Neuronal stem cell (in vitro differentiated cells): ENCODE data around the gene ZFYVE9.

ENCODE experiments used
- DNase-seq: peaks from one replicate; pipeline ENCODE4 v3.0.0-alpha.2; 2013; ENCODE audit warnings: low spot score
- H2AFZ ChIP-seq: one replicate; pipeline ENCODE4 v1.6.1; 2013; ENCODE audit warnings: mild to moderate bottlenecking, low read length, inconsistent platforms
- H2AK5ac ChIP-seq: 2 replicates; pipeline ENCODE4 v1.6.1; 2013; ENCODE audit warnings: low read depth, mild to moderate bottlenecking, inconsistent platforms, low read length, moderate library complexity, mixed read lengths
- H2BK120ac ChIP-seq: 2 replicates; pipeline ENCODE4 v1.6.1; 2013; ENCODE audit warnings: low read depth, mild to moderate bottlenecking, inconsistent platforms, low read length, moderate library complexity, mixed read lengths
- H2BK12ac ChIP-seq: one replicate; pipeline ENCODE4 v1.6.1; 2013; ENCODE audit warnings: low read length, inconsistent platforms
- H2BK15ac ChIP-seq: 2 replicates; pipeline ENCODE4 v1.6.1; 2013; ENCODE audit warnings: mild to moderate bottlenecking, low read length, inconsistent platforms, mixed read lengths
- H2BK5ac ChIP-seq: one replicate; pipeline ENCODE4 v1.6.1; 2013; ENCODE audit warnings: inconsistent platforms, mild to moderate bottlenecking, low read length, moderate library complexity
- H3K14ac ChIP-seq: one replicate; pipeline ENCODE4 v1.6.1; 2013; ENCODE audit warnings: low read length, inconsistent platforms
- H3K18ac ChIP-seq: 2 replicates; pipeline ENCODE4 v1.6.1; 2013; ENCODE audit warnings: low read length, inconsistent platforms
- H3K23ac ChIP-seq: 2 replicates; pipeline ENCODE4 v1.6.1; 2013; ENCODE audit warnings: low read depth, mild to moderate bottlenecking, mixed read lengths, low read length, inconsistent platforms; ENCODE audit not compliant: poor library complexity
- H3K27ac ChIP-seq: replicated peaks from 3 replicates; pipeline ENCODE4 v1.5.1; 2013; ENCODE audit warnings: low read length, inconsistent platforms
- H3K27me3 ChIP-seq, 3 experiments: 2 replicates each; pipeline ENCODE4 v1.6.1; 2013; ENCODE audit warnings: low read length in 3 of 3, mild to moderate bottlenecking in 2 of 3, inconsistent platforms in 1 of 3, low read depth in 1 of 3, mixed read lengths in 1 of 3, moderate library complexity in 1 of 3; ENCODE audit not compliant: control insufficient read depth in 3 of 3, insufficient read depth in 3 of 3
- H3K36me3 ChIP-seq, 2 donors: replicated peaks in 1 of 2; 2 replicates each; pipeline ENCODE4 v1.6.1; 2013; ENCODE audit warnings: low read length in 2 of 2; ENCODE audit not compliant: control insufficient read depth in 2 of 2, insufficient read depth in 2 of 2
- H3K4ac ChIP-seq: 2 replicates; pipeline ENCODE4 v1.6.1; 2013; ENCODE audit warnings: inconsistent platforms, mild to moderate bottlenecking, low read length, moderate library complexity
- H3K4me1 ChIP-seq, 2 donors: 1 replicate in 1 of 2; 2 replicates in 1 of 2; pipeline ENCODE4 v1.6.1; 2013; ENCODE audit warnings: low read length in 2 of 2, low read depth in 1 of 2; ENCODE audit not compliant: control insufficient read depth in 2 of 2, insufficient read depth in 1 of 2
- H3K4me2 ChIP-seq: one replicate; pipeline ENCODE4 v1.6.1; 2013; ENCODE audit warnings: mild to moderate bottlenecking, low read length, inconsistent platforms; ENCODE audit not compliant: insufficient read depth, poor library complexity, severe bottlenecking
- H3K4me3 ChIP-seq, 2 donors: 2 replicates each; pipeline ENCODE4 v1.5.1; 2013; ENCODE audit warnings: low read length in 2 of 2, mild to moderate bottlenecking in 2 of 2, inconsistent platforms in 1 of 2, moderate library complexity in 1 of 2
- H3K79me1 ChIP-seq: one replicate; pipeline ENCODE4 v1.6.1; 2013; ENCODE audit warnings: low read depth, mild to moderate bottlenecking, inconsistent platforms, low read length, moderate library complexity
- H3K9ac ChIP-seq: one replicate; pipeline ENCODE4 v1.6.1; 2013; ENCODE audit warnings: mild to moderate bottlenecking, low read depth, low read length, inconsistent platforms; ENCODE audit not compliant: poor library complexity
- H3K9me3 ChIP-seq, 2 donors: replicated peaks in 1 of 2; 2 replicates each; pipeline versions ENCODE3 to v1.6.1; 2013; ENCODE audit warnings: low read length in 2 of 2, mild to moderate bottlenecking in 2 of 2, inconsistent platforms in 1 of 2, low read depth in 1 of 2, mixed read lengths in 1 of 2, moderate library complexity in 1 of 2; ENCODE audit not compliant: control insufficient read depth in 2 of 2, insufficient read depth in 1 of 2
- H4K8ac ChIP-seq: one replicate; pipeline ENCODE4 v1.6.1; 2013; ENCODE audit warnings: low read depth, mild to moderate bottlenecking, inconsistent platforms, low read length, moderate library complexity
- H4K91ac ChIP-seq: one replicate; pipeline ENCODE4 v1.6.1; 2013; ENCODE audit warnings: low read length, low read depth, mild to moderate bottlenecking, inconsistent platforms; ENCODE audit not compliant: poor library complexity
- WGBS, 2 donors: extraction: QIAGEN DNeasy Blood & Tissue Kit; methylation state at CpG; one replicate each; pipeline ENCODE4 v1.1.7; 2013; ENCODE audit warnings: missing lambda C conversion rate in 2 of 2, mixed read lengths in 1 of 2; ENCODE audit not compliant: insufficient read length in 2 of 2, insufficient replicate concordance in 1 of 2; ENCODE audit errors: extremely low coverage in 2 of 2; 5-methylcytosine and 5-hydroxymethylcytosine counted together

ZFYVE9 gene

GRCh38 chr1:52237430-52237829, 95.5 kb downstream of the ZFYVE9 start:
- no peak overlapping the region for H2BK120ac ChIP-seq
- H2BK15ac ChIP-seq: no peak overlapping the region
- no peaks in the 10 kb centered on the region for H3K9me3 ChIP-seq
- H2AFZ ChIP-seq: no peak overlapping the region
- no peaks in the 10 kb centered on the region for H3K79me1 ChIP-seq
- peaks cover 1 to 8% of the 10 kb centered on the region in 2 donors for H3K36me3 ChIP-seq
- no peak overlapping the region for H2AK5ac ChIP-seq
- H2BK5ac ChIP-seq: no peak overlapping the region
- no peak overlapping the region for H3K27ac ChIP-seq
- H2BK12ac ChIP-seq: no peak overlapping the region
- no peak overlapping the region for H3K14ac ChIP-seq
- H3K27me3 ChIP-seq: no peaks in the 10 kb centered on the region
- DNase-seq: no peak
- H3K18ac ChIP-seq: no peak overlapping the region
- WGBS, 2 donors: no CpG with 5 or more reads among the region's 1 CpG
- H3K9ac ChIP-seq: no peak overlapping the region
- no peak overlapping the region for H3K4ac ChIP-seq
- no peak overlapping the region for H4K8ac ChIP-seq
- no peak overlapping the region for H3K4me3 ChIP-seq
- no peak overlapping the region for H3K23ac ChIP-seq
- H3K4me2 ChIP-seq: no peak overlapping the region
- H3K4me1 ChIP-seq: no peaks in the 10 kb centered on the region
- H4K91ac ChIP-seq: no peak overlapping the region

DNA sequence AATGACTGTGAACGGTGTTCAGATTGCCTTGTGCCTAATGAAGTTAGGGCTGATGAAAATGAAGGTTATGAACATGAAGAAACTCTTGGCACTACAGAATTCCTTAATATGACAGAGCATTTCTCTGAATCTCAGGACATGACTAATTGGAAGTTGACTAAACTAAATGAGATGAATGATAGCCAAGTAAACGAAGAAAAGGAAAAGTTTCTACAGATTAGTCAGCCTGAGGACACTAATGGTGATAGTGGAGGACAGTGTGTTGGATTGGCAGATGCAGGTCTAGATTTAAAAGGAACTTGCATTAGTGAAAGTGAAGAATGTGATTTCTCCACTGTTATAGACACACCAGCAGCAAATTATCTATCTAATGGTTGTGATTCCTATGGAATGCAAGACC, 96.6 kb downstream of the ZFYVE9 start:
- Histone ChIP-seq H3K4me3 (no peak overlapping the region), H3K9ac (no peak overlapping the region), H3K9me3 (no peaks in the 10 kb centered on the region), H3K27ac (no peak overlapping the region), H4K8ac (no peak overlapping the region), H2BK120ac (no peak overlapping the region), H3K79me1 (no peaks in the 10 kb centered on the region), H3K4me1 (no peaks in the 10 kb centered on the region), H3K4me2 (no peak overlapping the region), H3K36me3 (peaks cover 1 to 8% of the 10 kb centered on the region in 2 donors), H3K18ac (no peak overlapping the region), H2BK15ac (no peak overlapping the region), H3K23ac (no peak overlapping the region), H3K14ac (no peak overlapping the region), H2BK12ac (no peak overlapping the region), H2AFZ (no peak overlapping the region), H2AK5ac (no peak overlapping the region), H4K91ac (no peak overlapping the region), H3K27me3 (no peaks in the 10 kb centered on the region), H2BK5ac (no peak overlapping the region), H3K4ac (no peak overlapping the region)
- DNase-seq: no peak
- no CpG with 5 or more reads among the region's 2 CpGs for WGBS, 2 donors

- H3K9me3 ChIP-seq: no peaks in the 10 kb centered on the region
- no peak overlapping the region for H2AFZ ChIP-seq
- no peak for DNase-seq
- H2BK5ac ChIP-seq: no peak overlapping the region
- H3K79me1 ChIP-seq: no peaks in the 10 kb centered on the region
- no peak overlapping the region for H2AK5ac ChIP-seq
- H3K18ac ChIP-seq: no peak overlapping the region
- no peak overlapping the region for H3K4me3 ChIP-seq
- peaks cover 1 to 8% of the 10 kb centered on the region in 2 donors for H3K36me3 ChIP-seq
- H3K9ac ChIP-seq: no peak overlapping the region
- no CpG with 5 or more reads among the region's 3 CpGs for WGBS, 2 donors
- no peak overlapping the region for H3K27ac ChIP-seq
- H2BK15ac ChIP-seq: no peak overlapping the region
- no peak overlapping the region for H4K91ac ChIP-seq
- H4K8ac ChIP-seq: no peak overlapping the region
- no peak overlapping the region for H3K4ac ChIP-seq
- no peak overlapping the region for H3K23ac ChIP-seq
- no peak overlapping the region for H2BK12ac ChIP-seq
- H3K27me3 ChIP-seq: no peaks in the 10 kb centered on the region
- H3K4me2 ChIP-seq: no peak overlapping the region
- H2BK120ac ChIP-seq: no peak overlapping the region
- no peaks in the 10 kb centered on the region for H3K4me1 ChIP-seq
- H3K14ac ChIP-seq: no peak overlapping the region
These were observed 97.2 kb downstream of the ZFYVE9 start for GRCh38 chr1:52238887-52239707.

GRCh38 chr1:52239708-52240001, 97.8 kb downstream of the ZFYVE9 start:
- Histone ChIP-seq H3K27ac (no peak overlapping the region), H4K8ac (no peak overlapping the region), H2BK120ac (no peak overlapping the region), H4K91ac (no peak overlapping the region), H3K23ac (no peak overlapping the region), H2BK15ac (no peak overlapping the region), H3K9ac (no peak overlapping the region), H3K36me3 (peaks cover 1 to 8% of the 10 kb centered on the region in 2 donors), H2AK5ac (no peak overlapping the region), H3K4me1 (no peaks in the 10 kb centered on the region), H3K4ac (no peak overlapping the region), H3K79me1 (no peaks in the 10 kb centered on the region), H3K14ac (no peak overlapping the region), H2BK5ac (no peak overlapping the region), H2BK12ac (no peak overlapping the region), H3K27me3 (no peaks in the 10 kb centered on the region), H3K9me3 (no peaks in the 10 kb centered on the region), H2AFZ (no peak overlapping the region), H3K4me3 (no peak overlapping the region), H3K18ac (no peak overlapping the region), H3K4me2 (no peak overlapping the region)
- no CpG with 5 or more reads among the region's 1 CpG for WGBS, 2 donors
- no peak for DNase-seq
